Femur (tissue), 1 donor: Measurements from ENCODE around the gene EIF4A3.

ENCODE experiments used
- DNase-seq: peaks from one replicate; pipeline ENCODE4 v3.0.0-alpha.2; 2017

The EIF4A3 gene

DNA sequence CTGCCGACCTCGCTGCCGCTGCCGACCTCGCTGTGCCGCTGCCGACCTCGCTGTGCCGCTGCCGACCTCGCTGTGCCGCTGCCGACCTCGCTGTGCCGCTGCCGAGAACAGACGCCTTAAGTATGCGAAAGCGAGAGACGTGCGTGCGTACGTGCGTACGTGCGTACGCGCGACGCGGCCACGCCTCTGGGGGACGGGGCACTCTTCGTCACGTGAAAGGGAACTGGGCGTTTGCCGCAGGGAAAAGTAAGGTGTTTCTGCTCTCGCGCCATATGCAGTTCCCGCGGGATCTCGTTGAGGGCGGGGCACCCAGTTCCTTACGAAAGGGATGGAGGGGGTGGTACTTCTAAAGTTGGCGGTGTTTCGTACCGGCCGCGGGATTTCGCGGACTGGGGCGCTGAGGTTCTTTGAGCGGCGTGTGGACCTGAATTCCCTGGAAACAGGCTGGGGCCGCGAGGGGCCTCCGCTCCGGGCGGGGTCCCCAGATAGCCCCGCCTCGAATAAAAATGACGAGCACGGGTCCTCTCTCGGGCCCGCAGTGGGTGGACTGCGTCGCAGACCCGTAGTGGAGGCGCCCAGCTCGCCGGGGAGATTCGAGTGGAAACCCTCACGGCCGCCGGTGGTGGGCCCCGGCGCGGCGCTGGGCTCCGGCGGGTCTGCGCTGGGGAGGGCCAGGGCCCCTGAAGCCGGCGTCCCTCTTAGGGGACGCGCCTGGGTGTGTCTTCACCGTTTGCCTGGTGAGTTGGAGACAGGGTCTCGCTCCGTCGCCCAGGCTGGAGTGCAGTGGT lies at the start of gene EIF4A3:
Gene EIF4A3 (minus strand): TSS at position 94 of the 788 bp plus-strand sequence. CDS start 167 bp downstream, outside the sequence.
- peak; percentile 99 for DNase-seq

DNA sequence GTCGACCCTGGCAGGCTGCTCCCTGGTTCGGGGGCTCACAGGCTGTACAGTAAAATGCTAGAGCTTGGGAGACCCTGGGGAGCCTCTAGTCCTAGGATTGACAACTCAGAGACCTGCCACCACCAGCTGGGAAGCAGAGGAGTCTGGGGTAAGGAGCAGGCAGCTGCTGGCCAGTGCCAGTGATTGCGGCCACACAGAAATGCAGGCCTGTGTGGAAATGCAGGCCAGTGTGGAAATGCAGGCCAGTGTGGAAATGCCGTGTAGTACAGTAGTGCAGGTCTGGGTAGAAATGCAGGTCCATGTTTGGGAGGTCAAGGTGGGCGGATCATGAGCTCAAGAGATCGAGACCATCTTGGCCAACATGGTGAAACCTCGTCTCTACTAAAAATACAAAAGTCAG lies 49.7 kb upstream of the EIF4A3 start:
- DNase-seq = no peak

DNA sequence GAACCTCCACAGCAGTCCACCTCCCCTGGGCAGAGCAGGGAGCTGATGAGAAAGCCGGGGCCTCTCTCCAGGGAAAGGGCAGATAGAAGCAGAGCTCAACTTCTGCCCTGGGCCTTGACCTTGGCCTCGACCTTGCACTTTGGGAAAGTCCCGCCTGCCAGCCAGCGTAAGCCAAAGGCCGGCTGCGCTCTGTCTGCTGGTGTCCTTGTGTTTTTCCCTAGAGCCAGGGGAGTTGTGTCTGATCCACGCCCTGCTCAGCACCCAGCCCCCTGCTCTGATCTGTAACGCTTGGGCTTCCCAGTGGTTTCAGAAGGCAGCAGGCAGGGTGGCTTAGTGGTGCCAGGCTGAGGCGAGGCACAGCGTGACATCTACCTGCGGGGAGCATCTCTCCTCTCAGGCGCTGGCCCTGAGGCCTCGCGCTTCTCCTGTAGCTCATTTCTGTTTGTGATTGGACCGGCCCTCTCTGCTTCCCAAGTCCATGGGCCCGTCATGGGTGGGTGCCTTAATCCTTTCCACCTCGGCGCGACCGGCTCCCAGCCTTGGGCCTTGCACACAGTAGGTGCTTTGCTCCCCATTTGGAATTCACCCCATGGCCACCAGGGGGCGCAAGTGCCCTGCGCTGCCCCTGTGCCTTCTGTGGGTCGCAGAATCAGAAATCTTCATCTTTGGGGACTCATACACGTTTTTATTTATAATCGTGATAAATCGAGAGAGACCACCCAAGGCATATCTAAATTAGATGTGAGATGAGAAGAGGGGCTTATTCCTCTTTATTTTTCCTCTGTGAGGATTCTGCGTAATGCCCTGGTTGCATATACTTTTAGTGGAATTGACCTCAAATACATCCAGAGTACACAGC lies 49.0 kb upstream of the EIF4A3 start:
- DNase-seq = no peak

DNA sequence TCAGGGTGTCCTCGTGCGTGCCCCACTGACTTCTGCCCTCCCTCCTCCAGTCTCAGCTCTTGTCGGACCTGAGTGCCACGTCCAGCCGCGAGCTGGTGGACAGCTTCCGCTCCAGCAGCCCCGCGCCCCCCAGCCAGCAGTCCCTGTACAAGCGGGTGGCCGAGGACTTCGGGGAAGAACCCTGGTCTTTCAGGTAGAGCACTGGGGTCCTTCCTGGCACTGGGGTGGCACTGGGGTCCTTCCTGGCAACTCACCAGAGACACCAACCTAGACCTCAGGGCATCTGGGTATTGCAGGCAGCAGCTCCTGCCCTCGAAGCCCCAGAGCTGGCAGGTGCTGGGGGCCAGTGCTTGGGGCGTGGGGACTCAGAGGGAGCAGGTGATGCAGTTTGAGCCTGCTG lies 48.2 kb upstream of the EIF4A3 start:
- DNase-seq = no peak

DNA sequence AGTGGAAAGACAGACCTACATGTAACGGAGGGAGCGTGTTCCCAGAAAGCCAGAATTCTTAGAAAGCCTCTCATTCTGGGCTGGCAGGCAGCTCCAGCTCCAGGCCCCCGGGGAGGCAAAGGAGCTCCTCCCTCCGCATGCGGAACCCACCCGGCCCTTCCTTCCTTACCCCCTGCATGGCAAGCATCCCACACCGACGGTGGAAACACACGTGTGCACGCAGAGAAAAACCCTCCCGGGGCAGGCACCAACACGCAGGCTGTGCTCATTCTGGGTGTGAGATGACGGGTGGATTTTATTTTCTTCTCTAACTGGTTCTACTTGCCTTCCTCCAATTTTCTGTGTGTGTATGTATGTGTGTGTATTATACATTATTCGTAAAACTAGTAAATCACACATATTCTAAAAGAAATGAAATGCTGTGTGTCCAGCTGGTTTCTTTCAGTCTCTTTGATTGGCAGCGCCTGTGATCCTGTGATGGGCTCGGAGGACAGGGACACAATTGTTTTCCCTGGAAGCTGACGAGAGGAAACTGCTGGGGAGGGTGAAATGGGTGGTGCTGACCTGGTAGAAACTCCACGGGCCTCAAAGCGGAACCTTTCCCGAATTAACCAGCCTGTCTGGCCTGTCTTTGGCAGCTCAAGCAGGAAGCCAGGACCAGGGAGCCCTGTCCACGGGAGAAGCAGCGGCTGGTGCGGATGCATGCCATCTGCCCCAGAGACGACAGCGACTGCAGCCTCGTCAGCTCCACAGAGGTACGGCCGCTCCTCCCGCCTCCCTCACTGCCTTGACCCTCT lies 45.1 kb upstream of the EIF4A3 start:
- DNase-seq = peak; percentile 51

DNA sequence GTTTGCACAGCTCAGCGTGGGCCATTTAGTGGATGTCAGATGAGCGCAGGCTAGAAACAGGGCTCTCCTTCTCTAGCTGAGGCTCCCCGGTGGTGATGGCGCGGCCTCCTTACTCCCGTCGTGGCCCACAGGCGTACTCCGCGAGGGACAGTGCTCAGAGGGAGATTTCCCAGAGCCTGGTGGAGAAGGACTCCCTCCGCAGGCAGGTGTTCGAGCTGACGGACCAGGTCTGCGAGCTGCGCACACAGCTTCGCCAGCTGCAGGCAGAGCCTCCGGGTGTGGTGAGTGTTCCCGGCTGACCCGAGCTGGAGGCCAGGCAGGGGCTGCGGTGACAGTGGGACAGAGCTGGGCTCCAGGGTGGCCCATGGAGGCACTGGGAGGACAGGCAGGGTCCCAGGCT lies 44.3 kb upstream of the EIF4A3 start:
- DNase-seq = no peak

DNA sequence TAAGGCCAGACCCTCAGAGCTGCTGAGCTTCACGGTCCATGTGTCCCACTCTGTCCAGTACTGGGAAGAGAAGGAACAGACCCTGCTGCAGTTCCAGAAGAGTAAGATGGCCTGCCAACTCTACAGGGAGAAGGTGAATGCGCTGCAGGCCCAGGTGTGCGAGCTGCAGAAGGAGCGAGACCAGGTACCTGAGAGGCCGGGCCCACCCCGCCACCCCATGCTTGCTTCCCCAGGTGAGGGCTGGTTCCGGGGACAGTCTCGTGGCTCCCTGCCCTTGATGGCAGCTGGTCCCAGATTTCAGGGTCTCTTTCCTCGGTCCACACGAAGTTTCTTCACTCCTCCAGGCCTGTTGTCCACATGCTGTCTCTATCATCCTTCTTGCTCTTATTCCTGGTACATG lies 43.8 kb upstream of the EIF4A3 start:
- DNase-seq = no peak

DNA sequence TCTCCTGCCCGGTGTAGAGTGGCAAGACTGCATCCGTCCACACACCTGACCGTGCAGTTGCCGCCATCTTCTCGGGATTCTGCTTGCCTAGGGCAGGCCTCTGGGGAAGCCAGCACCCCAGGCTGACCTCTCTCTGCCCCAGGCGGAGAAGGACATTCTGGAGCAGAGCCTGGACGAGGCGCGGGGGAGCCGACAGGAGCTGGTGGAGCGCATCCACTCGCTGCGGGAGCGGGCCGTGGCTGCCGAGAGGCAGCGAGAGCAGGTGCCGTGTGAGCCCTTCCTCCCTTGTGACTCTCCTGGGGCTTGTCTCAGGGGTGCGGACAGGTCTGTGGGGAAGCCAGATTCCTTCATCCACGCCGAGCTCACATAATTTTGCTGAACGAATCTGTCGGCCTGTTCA lies 42.7 kb upstream of the EIF4A3 start:
- no peak for DNase-seq

DNA sequence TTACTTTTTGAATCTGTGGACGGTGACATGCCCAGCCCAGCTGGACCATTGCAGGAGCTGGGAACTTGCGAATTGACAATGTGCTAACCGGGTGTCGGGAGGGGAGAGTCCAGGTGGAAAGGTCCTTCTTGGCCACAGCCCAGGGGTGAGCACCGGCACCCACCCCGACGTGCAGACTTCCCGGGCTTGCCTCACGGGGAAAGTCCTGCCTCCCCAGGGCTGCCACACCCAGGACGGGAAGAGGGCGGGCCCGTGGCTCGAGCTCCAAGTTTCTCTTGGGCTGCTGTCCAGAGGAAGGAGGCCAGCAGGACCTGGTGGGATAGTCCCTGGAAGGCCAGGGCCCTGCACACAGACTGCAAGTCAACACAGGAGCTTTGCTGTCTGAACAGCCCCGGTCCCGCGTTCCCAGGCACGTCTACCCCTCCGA lies 40.6 kb upstream of the EIF4A3 start:
- peak; percentile 60 for DNase-seq

DNA sequence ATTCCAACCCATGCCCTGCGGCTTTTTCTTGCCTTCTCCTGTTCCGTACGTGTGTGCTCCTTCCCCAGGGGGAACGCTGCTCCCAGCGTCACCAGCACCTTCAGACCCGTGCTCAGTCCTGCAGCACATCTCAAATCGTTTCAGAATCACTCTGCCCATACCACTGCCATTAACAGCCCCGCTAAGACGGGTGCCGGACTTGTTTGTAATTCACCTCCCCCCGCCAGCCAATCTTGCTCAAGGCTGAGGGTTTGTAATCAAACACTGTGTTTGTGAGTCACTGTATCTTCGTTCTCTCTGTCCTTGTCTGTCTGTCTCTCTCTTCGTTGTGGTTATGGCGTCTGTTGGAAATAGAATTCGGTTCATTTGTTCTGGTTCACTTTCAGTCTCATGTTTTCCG lies 40.2 kb upstream of the EIF4A3 start:
- no peak for DNase-seq

DNA sequence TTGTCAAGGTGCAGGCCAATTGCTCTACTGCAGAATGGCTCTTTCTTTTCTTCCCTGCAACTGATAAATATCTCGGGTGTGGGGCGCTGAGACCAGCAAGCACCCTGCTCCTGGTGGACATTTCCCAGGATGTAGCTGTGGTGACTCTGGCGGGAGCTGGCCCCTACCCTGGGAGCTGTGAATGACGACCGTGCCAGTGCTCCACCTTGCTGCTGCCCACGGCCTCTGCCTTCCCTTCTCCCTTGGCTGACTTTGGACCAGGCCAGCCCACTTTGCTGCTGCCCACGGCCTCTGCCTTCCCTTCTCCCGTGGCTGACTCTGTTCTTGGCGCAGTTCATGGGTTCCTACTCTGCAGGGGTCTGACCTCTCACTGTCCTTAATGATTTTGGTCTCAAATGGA lies 39.0 kb upstream of the EIF4A3 start:
- DNase-seq = no peak

DNA sequence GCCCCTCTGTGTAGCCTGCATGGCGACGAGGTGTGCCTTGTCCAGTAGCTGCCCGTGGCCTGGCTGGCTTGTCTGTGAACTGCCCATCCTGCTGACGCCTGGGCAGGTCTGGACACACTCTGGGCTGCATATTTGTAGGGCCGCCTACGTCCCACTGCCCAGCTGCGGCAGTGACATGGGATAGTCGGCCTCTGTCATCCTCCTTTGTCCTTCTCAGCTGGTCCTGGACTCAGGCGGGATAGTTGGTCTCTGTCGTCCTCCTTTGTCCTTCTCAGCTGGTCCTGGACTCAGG lies 37.4 kb upstream of the EIF4A3 start:
- DNase-seq = no peak

DNA sequence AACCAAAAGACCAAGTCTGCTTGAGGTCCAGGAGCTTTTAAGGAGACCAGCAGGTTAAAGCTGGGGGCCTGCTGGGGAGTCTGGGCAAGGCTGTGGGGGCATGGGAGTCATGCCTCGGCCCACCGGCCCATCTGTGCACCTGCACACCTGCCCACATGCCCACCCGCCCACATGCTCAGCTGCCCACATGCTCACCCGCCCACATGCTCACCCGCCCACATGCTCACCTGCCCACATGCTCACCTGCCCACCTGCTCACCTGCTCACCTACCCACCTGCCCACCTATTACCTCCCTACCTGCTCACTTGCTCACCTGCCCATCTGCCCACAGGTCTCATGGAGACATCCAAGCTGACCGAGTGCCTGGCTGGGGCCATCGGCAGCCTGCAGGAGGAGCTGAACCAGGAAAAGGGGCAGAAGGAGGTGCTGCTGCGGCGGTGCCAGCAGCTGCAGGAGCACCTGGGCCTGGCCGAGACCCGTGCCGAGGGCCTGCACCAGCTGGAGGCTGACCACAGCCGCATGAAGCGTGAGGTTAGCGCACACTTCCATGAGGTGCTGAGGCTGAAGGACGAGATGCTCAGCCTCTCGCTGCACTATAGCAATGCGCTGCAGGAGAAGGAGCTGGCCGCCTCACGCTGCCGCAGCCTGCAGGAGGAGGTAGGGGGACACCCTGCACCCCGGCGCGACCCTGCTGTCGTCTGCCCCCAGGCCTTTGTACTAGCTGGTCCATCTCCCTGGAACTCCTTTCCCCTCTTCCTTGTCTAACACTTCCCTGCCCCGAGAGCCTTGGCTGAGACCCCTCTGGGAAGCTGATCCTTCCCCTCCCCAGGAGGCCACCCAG lies 36.9 kb upstream of the EIF4A3 start:
- DNase-seq = no peak

DNA sequence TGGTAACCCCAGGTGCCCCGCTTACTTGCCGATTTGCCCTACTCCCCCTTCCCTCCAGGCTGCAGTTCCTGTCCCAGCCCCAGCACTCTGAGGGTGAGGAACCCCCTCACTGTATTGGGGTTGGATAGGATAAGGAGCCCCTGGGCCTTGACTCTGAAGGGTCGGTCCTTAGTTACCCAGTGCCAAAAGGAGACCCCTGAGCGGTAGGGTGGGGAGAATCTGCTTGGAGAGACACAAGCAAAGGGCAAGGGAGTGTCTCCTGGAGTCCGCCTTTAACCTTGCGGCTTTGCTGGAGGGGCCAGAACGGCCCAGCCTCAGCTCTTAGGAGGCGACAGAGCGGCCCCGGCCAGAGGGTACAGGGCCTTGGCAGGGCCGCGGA lies 35.9 kb upstream of the EIF4A3 start:
- no peak for DNase-seq

DNA sequence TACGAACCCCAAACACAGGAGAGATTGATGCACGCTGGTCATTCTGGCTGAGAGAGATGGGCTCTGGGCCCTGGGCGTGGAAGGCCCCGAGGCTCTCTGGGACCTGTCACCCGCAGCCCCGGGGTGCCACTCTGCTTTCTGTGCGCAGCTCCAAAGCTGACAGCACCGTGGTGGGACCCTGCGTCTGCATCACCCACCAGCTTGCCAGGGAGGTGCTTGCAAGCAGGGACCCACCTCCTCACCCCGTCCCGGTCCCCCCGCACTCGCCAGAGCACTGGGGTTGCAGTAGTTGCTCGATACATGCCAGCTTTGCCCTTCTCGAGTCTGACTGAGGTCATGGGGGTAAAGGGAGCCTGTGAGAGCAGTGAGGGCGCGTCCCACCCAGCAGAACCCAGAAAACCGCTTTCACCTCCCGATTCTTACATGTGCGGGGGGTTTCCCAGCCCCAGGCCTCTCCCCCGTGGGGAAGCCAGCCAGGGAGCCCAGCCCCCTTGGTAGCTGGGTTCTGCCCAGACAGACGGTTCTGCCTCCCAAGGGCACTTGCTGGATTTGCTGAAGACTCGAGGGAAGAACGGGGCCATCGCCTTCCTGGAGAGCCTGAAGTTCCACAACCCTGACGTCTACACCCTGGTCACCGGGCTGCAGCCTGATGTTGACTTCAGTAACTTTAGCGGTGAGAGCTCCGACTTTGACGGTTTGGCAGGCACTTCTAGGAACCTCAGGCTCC lies 35.4 kb upstream of the EIF4A3 start:
- no peak for DNase-seq

DNA sequence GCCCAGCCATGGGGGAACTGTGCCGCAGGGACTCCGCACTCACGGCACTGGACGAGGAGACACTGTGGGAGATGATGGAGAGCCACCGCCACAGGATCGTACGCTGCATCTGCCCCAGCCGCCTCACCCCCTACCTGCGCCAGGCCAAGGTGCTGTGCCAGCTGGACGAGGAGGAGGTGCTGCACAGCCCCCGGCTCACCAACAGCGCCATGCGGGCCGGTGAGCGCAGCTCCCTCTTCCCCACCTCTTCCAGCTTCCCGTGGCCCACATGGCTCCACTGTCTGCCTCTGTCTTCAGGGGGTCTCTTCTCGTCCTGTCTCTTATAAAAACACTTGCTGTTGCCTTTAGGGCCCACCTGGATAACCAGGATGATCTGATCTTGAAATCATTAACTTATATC lies 34.5 kb upstream of the EIF4A3 start:
- DNase-seq = no peak

DNA sequence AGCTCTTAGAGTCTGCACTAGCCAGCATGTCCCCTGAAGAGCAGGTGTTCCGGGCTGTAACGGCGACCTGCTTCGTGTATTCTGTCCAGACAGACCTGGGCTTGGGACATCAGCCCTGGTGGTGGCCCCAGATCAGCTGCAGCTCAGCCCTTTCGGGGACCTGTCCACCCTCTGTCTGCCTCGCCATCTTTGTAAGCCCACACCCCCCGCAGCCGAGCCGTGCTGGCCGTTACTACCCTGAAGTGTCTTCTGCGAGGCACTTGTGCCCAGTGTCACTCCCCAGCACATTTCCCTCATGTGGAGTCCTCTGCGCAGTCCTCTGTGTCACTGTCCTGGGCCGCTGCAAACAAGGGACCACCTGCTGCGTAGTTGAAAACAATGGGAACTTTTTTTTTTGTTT lies 33.3 kb upstream of the EIF4A3 start:
- no peak for DNase-seq

DNA sequence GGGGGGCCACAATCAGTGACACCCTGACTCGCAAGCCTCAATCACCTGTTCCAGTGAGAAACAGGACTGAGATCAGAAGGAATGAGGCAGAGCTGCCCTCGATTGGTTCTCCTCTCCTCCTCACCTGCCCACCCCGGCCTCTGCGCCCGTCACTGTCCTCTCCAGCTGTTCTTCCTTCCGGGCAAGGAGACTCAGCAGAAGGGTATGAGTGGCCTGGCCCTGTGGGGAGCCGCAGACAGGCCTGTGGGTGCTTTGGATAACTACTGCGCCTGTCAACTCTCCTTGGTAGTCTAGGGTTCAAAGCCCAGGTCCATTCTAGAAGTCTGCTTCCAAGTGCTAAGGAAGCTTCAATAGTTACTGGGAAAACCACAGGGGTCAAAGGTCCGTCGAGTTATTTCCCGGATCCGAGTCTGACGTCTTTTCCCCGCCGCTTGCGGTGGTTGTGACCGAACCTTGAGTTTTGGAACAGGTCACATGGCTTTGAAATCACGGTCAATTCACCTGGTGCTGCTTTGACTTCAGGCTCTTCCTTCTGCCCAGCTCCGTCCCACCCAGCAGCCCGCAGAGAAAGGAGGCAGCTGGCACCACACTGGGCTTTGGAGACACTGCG lies 31.2 kb upstream of the EIF4A3 start:
- no peak for DNase-seq

DNA sequence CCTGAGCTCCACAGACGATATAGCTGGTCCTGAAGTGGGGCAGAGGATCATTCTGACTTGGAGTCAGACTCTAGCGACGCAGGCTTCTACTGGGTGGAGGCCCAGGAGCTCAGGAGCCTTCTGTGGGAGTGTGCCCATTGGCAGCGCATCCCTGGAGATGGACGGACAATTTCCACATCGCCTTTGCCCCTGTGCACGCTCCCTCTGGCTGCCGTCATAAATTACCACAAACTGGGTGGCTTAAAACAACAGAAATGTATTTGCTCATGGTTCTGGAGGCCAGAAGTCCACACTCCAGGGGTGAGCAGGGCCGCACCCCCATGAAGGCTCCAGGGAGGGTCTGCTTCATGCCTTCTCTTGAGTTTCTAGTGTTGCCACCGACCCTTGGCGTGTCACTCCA lies 29.8 kb upstream of the EIF4A3 start:
- no peak for DNase-seq

DNA sequence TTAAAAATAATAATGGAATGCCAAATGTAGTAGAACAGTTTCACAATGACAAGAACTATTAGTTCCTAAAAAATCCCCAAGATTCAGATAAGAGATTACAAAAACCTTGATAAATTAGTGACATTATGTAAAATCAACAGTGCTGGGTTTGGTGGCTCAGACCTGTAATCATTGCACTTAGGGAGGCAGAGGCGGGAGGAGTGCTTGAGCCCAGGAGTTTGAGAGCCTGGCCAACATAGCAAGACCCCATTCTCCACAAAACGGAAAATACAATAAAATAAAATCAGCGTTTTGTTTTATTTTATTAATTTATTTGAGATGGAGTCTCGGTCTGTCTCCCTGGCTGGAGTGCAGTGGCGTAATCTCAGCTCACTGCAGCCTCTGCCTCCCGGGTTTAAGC lies 27.0 kb upstream of the EIF4A3 start:
- no peak for DNase-seq

DNA sequence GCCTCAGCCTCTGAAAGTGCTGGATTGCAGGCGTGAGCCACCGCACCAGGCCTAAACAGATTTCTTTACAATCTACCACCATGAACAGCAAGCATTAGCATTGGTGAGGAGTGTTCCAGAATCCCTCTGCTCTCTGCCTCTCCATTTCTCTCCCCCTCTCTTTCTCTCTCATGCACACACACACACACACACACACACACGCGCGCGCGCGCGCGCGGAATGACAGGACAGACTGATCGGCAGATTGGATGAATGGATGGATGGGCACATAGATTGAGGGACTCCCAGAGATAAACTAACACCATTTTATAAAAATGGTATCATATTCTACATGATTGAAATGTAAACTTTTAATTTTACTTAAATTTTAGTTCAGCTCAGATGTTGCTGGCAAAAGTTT lies 26.2 kb upstream of the EIF4A3 start:
- DNase-seq = no peak

DNA sequence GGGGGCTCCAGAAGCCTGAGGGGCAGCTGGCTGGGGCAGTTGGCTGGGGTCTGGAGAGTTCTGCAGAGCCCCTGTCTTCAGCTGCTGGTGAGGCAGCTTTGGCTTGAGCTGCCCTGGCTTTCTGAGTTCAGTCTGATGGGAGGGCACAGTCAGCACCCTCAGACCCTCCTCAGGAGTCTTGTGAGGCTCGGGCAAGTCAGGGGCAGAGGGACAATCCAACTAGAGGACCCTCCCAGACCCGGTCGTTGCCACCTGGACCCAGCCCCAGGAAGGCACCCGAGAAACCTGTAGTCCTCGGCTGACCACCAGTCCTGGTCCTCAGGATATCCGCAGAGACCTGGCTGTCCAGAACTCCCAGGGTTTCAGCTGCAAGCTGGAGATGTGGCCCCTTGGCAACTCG lies 24.8 kb upstream of the EIF4A3 start:
- DNase-seq = no peak
